Endodermal cell (in vitro differentiated cells): ENCODE data around the gene ERC1. TPM values are rescaled to one million over a fixed set of nuclear protein-coding genes. Genes with fewer than 3 reads are reported as not detected.

Source experiments
- DNase-seq: peaks from one replicate; pipeline ENCODE4 v3.0.0-alpha.2; 2017
- H3K27ac ChIP-seq: 2 replicates; pipeline ENCODE4 v1.5.1; 2013; ENCODE audit warnings: mild to moderate bottlenecking, low read depth, low read length, moderate library complexity
- H3K27me3 ChIP-seq: 2 replicates; pipeline ENCODE4 v1.6.1; 2013; ENCODE audit warnings: mild to moderate bottlenecking, low read length, moderate library complexity; ENCODE audit not compliant: insufficient read depth, control insufficient read depth, poor library complexity, severe bottlenecking
- H3K36me3 ChIP-seq: 2 replicates; pipeline ENCODE4 v1.7.0; 2013; ENCODE audit warnings: mild to moderate bottlenecking, low read length, moderate library complexity; ENCODE audit not compliant: control insufficient read depth, insufficient read depth
- H3K4me1 ChIP-seq: one replicate; pipeline ENCODE4 v1.7.0; 2013; ENCODE audit warnings: low read length; ENCODE audit not compliant: control insufficient read depth, insufficient read depth
- H3K4me3 ChIP-seq: 2 replicates; pipeline ENCODE4 v1.5.1; 2013; ENCODE audit warnings: mild to moderate bottlenecking, low read length, moderate library complexity
- H3K9ac ChIP-seq: 2 replicates; pipeline ENCODE4 v1.6.1; 2013; ENCODE audit warnings: mild to moderate bottlenecking, low read length, moderate library complexity; ENCODE audit not compliant: poor library complexity, severe bottlenecking; ENCODE audit errors: extremely low read depth
- H3K9me3 ChIP-seq: 2 replicates; pipeline ENCODE4 v1.6.1; 2013; ENCODE audit warnings: mild to moderate bottlenecking, low read length, moderate library complexity; ENCODE audit not compliant: control insufficient read depth
- H3K27ac Mint-ChIP-seq: 2 replicates; pipeline ENCODE4 v1.8.0; 2020; ENCODE audit warnings: mixed read lengths
- H3K27me3 Mint-ChIP-seq: 2 replicates; pipeline ENCODE4 v1.8.0; 2021; ENCODE audit warnings: mild to moderate bottlenecking, mixed read lengths; ENCODE audit not compliant: insufficient read depth
- H3K36me3 Mint-ChIP-seq: 2 replicates; pipeline ENCODE4 v1.8.0; 2020; ENCODE audit warnings: low read depth, mixed read lengths
- H3K4me1 Mint-ChIP-seq: 2 replicates; pipeline ENCODE4 v1.8.0; 2020; ENCODE audit warnings: mixed read lengths
- H3K4me3 Mint-ChIP-seq: 2 replicates; pipeline ENCODE4 v1.8.0; 2020; ENCODE audit warnings: mild to moderate bottlenecking, moderate library complexity, mixed read lengths
- H3K9me3 Mint-ChIP-seq: 2 replicates; pipeline ENCODE4 v1.8.0; 2020; ENCODE audit warnings: mild to moderate bottlenecking, mixed read lengths
- CTCF ChIP-seq: fragments of 200-600 bp; sonication (generic); conservative IDR thresholded peaks from 2 replicates; pipeline ENCODE4 v1.5.0; 2021; ENCODE audit warnings: antibody characterized with exemption, mild to moderate bottlenecking
- WGBS, 2 experiments: methylation state at CpG; one replicate each; pipeline versions ENCODE4 v1.1.5 to v1.1.7; 2013; ENCODE audit warnings: missing lambda C conversion rate in 2 of 2, mixed read lengths in 1 of 2; ENCODE audit not compliant: insufficient coverage in 1 of 2, insufficient read length in 1 of 2; 5-methylcytosine and 5-hydroxymethylcytosine counted together
- total RNA-seq, 2 donors: library from RNA; stranded (reverse); fragmentation: NEBNext Ultra II Directional in 1 of 2; extraction: Animal tissue kit (Norgen Biotek cat#: 25700) in 1 of 2; gene quantifications; 2 replicates in 1 of 2; 3 replicates in 1 of 2; pipeline ENCODE4 v1.2.1, GENCODE V29; 2021

The ERC1 gene
- total RNA-seq, 2 donors from 2014 or later: 60.6 to 159 TPM

GRCh38 chr12:1318327-1319031, 327.5 kb downstream of the ERC1 start:
- H3K4me1 Mint-ChIP-seq: peaks cover 34% of the 10 kb centered on the region
- Histone ChIP-seq H3K27me3 (no peaks in the 10 kb centered on the region), H3K9ac (peak overlapping the region; percentile 32), H3K4me3 (peak overlapping the region; percentile 59), H3K4me1 (peaks cover 12% of the 10 kb centered on the region), H3K9me3 (peaks cover 7% of the 10 kb centered on the region), H3K36me3 (no peaks in the 10 kb centered on the region), H3K27ac (peak overlapping the region; percentile 50)
- H3K36me3 Mint-ChIP-seq: peaks cover 33% of the 10 kb centered on the region
- H3K9me3 Mint-ChIP-seq: peaks cover 21% of the 10 kb centered on the region
- WGBS, 2 experiments: 32 to 57% methylated on average over 5 to 7 of the region's 7 CpGs
- peak overlapping the region; percentile 94 for H3K27ac Mint-ChIP-seq
- H3K27me3 Mint-ChIP-seq: no peaks in the 10 kb centered on the region
- TF ChIP-seq CTCF: no peak
- peak overlapping the region; percentile 32 for H3K4me3 Mint-ChIP-seq
- peak; percentile 94 for DNase-seq

DNA sequence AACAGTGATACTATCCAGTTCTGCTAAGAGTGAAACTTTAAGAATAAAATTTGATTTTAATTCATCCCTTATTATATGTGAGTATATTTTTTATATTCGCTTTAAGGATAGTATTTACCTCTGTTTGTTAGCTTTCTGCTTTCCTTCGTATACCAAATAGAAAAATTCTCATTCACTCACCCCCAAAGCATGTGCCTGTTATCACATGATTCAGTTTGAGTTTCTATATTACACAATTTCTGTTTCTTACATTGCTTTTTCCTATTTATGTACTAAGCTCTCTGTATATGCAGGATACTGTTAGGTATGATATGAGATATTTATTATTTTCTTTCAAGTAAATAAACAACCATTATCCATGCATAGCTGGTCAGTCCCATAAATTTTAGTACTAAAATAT, 328.2 kb downstream of the ERC1 start:
- WGBS, 2 experiments: 71% methylated on average over 1 of the region's 2 CpGs; no CpG with 5 or more reads in 1 of the 2 experiments
- H3K4me1 Mint-ChIP-seq: peaks cover 41% of the 10 kb centered on the region
- no peak for TF ChIP-seq CTCF
- H3K4me3 Mint-ChIP-seq: no peak overlapping the region
- H3K27ac ChIP-seq: no peak overlapping the region
- no peaks in the 10 kb centered on the region for H3K27me3 ChIP-seq
- H3K4me3 ChIP-seq: peak overlapping the region; percentile 59
- H3K36me3 Mint-ChIP-seq: peaks cover 27% of the 10 kb centered on the region
- H3K27ac Mint-ChIP-seq: peak overlapping the region; percentile 94
- H3K36me3 ChIP-seq: no peaks in the 10 kb centered on the region
- peaks cover 12% of the 10 kb centered on the region for H3K4me1 ChIP-seq
- peak overlapping the region; percentile 13 for H3K9ac ChIP-seq
- peaks cover 15% of the 10 kb centered on the region for H3K9me3 Mint-ChIP-seq
- DNase-seq: no peak
- H3K27me3 Mint-ChIP-seq: no peaks in the 10 kb centered on the region
- peaks cover 3% of the 10 kb centered on the region for H3K9me3 ChIP-seq

DNA sequence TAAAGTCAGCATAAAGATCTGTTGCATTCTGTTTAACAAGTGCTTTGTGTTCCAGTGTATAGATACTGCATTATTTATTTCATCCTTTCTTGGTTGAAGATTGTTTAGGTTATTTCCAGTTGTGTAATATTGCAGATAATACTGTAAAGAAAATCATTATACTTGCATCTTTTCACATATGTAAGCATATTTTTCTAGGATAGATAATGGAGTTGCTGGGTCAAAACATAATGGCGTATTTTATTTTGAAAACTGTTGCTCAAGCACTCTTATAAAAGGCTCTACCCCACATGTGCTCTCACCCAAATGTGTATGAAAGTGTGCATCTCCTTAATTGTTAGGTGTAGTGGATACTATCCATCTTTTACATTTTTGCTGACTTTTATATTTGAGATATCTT, 329.0 kb downstream of the ERC1 start:
- Mint-ChIP-seq H3K4me1 (peaks cover 47% of the 10 kb centered on the region), H3K36me3 (peaks cover 21% of the 10 kb centered on the region)
- DNase-seq: no peak

More for the DNA sequence above, 329.0 kb downstream of the ERC1 start:
- H3K4me1 ChIP-seq: peaks cover 12% of the 10 kb centered on the region
- peak overlapping the region; percentile 6 for H3K27ac Mint-ChIP-seq
- H3K27me3 Mint-ChIP-seq: no peaks in the 10 kb centered on the region
- H3K4me3 ChIP-seq: no peak overlapping the region
- no peaks in the 10 kb centered on the region for H3K36me3 ChIP-seq
- TF ChIP-seq CTCF: no peak
- H3K9ac ChIP-seq: no peak overlapping the region
- peaks cover 11% of the 10 kb centered on the region for H3K9me3 Mint-ChIP-seq
- H3K4me3 Mint-ChIP-seq: no peak overlapping the region
- H3K9me3 ChIP-seq: no peaks in the 10 kb centered on the region
- H3K27ac ChIP-seq: no peak overlapping the region
- WGBS, 2 experiments: 100% methylated on average over 1 of the region's 1 CpG; no CpG with 5 or more reads in 1 of the 2 experiments
- no peaks in the 10 kb centered on the region for H3K27me3 ChIP-seq
